ENCODE data around the gene AHR.
"Not testable (repeated sequence)": the region's sequence is repeated elsewhere in the genome, so short reads cannot be mapped to it uniquely, and the experiment has no call there.

The AHR gene

GRCh38 chr7:17391366-17391765 lies 92.9 kb downstream of the AHR start:
- Mint-ChIP-seq H3K4me3 (no peak overlapping the region), H3K27ac (no peak overlapping the region), H3K9me3 (peaks cover 11 to 17% of the 10 kb centered on the region in 2 donors), H3K36me3 (peaks cover 11 to 17% of the 10 kb centered on the region in 2 donors), H3K4me1 (peaks cover 0 to 5% of the 10 kb centered on the region in 2 donors), H3K27me3 (no peaks in the 10 kb centered on the region)
- no peak for DNase-seq
- no peak for ATAC-seq (replicated peaks)

DNA sequence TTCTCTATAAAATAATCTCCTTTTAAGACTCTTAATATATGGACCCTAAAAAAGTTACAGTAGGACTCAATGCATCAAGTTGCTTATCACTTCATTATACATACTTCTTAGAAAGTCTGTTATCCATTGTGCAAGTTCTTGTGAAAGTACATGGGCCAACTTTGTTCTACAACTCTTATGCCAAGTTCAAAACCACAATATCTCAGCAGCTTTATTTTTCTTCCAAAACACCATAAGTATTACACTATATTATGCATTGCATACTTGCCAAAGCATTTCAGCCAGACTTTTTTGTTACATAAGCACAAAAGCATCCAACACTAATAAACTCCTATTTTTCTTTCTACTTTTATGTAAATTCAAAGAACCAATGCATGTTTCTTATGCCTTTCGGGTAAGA lies 94.4 kb downstream of the AHR start:
- H3K9me3 Mint-ChIP-seq, result peaks cover 11 to 17% of the 10 kb centered on the region in 2 donors
- no peak overlapping the region for H3K27ac Mint-ChIP-seq
- H3K4me3 Mint-ChIP-seq, result no peak overlapping the region
- no peak for ATAC-seq (replicated peaks)
- peaks cover 0 to 6% of the 10 kb centered on the region in 2 donors for H3K4me1 Mint-ChIP-seq
- H3K27me3 Mint-ChIP-seq, result no peaks in the 10 kb centered on the region
- no peak for DNase-seq
- peaks cover 11 to 17% of the 10 kb centered on the region in 2 donors for H3K36me3 Mint-ChIP-seq

DNA sequence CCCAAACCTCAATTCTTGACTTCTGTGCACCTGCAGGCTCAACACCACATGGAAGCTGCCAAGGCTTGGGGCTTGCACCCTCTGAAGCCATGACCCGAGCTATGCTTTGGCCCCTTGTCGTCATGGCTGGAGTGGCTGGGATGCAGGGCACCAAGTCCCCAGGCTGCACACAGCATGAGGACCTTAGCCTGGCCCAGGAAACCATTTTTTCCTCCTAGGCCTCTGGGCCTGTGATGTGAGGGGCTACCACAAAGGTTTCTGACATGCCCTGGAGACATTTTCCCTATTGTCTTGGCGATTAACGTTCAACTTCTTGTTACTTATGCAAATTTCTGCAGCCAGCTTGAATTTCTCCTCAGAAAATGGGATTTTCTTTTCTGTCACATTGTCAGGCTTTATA lies 96.1 kb downstream of the AHR start:
- ATAC-seq (replicated peaks); H3K4me3 Mint-ChIP-seq; H3K27ac Mint-ChIP-seq; H3K27me3 Mint-ChIP-seq; DNase-seq: not testable (repeated sequence)
- H3K9me3 Mint-ChIP-seq, result peaks cover 11 to 17% of the 10 kb centered on the region in 2 donors
- H3K4me1 Mint-ChIP-seq, result peaks cover 2 to 11% of the 10 kb centered on the region in 2 donors
- H3K36me3 Mint-ChIP-seq, result peaks cover 11 to 17% of the 10 kb centered on the region in 2 donors
